DND-41 (cell line): ENCODE measurements around the gene CYYR1.

Source experiments
- ATAC-seq: fragments of 200-7000 bp; cut with Tn5 transposase; 3 replicates; pipeline ENCODE4 v1.9.1; 2021; ENCODE audit warnings: low read depth; ENCODE audit not compliant: insufficient read depth
- DNase-seq: peaks from one replicate; pipeline ENCODE4 v3.0.0-alpha.2; 2020
- H2AFZ ChIP-seq: 2 replicates; pipeline ENCODE4 v1.6.0; 2012; ENCODE audit warnings: low read depth, low read length
- H3K27ac ChIP-seq: 2 replicates; pipeline ENCODE4 v1.5.1; 2012; ENCODE audit warnings: low read length, inconsistent platforms
- H3K27me3 ChIP-seq: fragments of 200-600 bp; sonication (generic); 2 replicates; pipeline ENCODE4 v1.6.0; 2012; ENCODE audit warnings: low read length, mild to moderate bottlenecking, inconsistent platforms; ENCODE audit not compliant: insufficient read depth, poor library complexity
- H3K36me3 ChIP-seq: 2 replicates; pipeline ENCODE4 v1.5.1; 2012; ENCODE audit warnings: low read length, inconsistent platforms; ENCODE audit not compliant: insufficient read depth
- H3K4me1 ChIP-seq: 2 replicates; pipeline ENCODE4 v1.5.1; 2012; ENCODE audit warnings: mild to moderate bottlenecking, low read length; ENCODE audit not compliant: insufficient read depth
- H3K4me2 ChIP-seq: 2 replicates; pipeline ENCODE4 v1.6.0; 2012; ENCODE audit warnings: mild to moderate bottlenecking, moderate library complexity, low read length, inconsistent platforms; ENCODE audit not compliant: insufficient read depth
- H3K4me3 ChIP-seq, 2 experiments: fragments of 200-600 bp in 1 of 2; shearing (Covaris generic) in 1 of 2; 2 replicates each; pipeline ENCODE4 v1.5.1; 2012 to 2016; ENCODE audit warnings: inconsistent platforms in 2 of 2, low read length in 2 of 2, mild to moderate bottlenecking in 2 of 2, low read depth in 1 of 2, moderate library complexity in 1 of 2
- H3K79me2 ChIP-seq: 2 replicates; pipeline ENCODE4 v1.6.0; 2012; ENCODE audit warnings: low read length, inconsistent platforms; ENCODE audit not compliant: insufficient read depth
- H3K9ac ChIP-seq: 2 replicates; pipeline ENCODE4 v1.6.0; 2012; ENCODE audit warnings: low read depth, mild to moderate bottlenecking, inconsistent platforms, low read length, moderate library complexity
- H3K9me3 ChIP-seq: 2 replicates; pipeline ENCODE4 v1.5.1; 2012; ENCODE audit warnings: low read length, moderate library complexity, mild to moderate bottlenecking, inconsistent platforms; ENCODE audit not compliant: insufficient read depth, severe bottlenecking
- H4K20me1 ChIP-seq: 2 replicates; pipeline ENCODE4 v1.6.0; 2012; ENCODE audit warnings: low read length; ENCODE audit not compliant: insufficient read depth
- EZH2 ChIP-seq: IDR thresholded peaks from 3 replicates; pipeline ENCODE4 v1.6.1; 2012; ENCODE audit warnings: borderline replicate concordance, low read depth, mild to moderate bottlenecking, moderate library complexity, low read length, inconsistent platforms; ENCODE audit not compliant: severe bottlenecking
- TF ChIP-seq, protein P1 (sequence below): IDR thresholded peaks from 2 replicates; pipeline ENCODE4 v1.5.1; 2012; ENCODE audit warnings: borderline replicate concordance, low read length, moderate library complexity, mild to moderate bottlenecking; ENCODE audit not compliant: poor library complexity, severe bottlenecking; ENCODE audit errors: extremely low read depth

CYYR1 gene

DNA sequence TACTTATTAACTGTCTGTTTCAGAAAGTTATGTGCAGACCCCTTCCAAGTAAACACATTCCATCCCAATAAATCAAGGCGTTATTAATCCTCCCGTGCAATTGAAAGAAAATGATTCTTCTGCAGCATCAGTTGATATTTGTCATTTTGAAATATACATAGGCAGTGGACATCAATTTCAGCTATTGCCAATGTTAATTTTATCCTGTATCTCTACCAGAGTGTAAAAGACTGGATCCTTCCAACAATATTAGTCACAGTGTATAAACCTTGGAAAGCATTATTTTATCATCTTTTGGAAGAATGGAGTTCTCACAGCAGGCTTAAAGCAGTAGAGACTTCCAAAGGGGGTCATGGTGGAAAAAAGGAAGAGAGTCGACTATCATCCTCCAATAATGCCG lies 150.4 kb downstream of the CYYR1 start:
- no peak overlapping the region for H3K27ac ChIP-seq
- DNase-seq = no peak
- no peaks in the 10 kb centered on the region for H3K27me3 ChIP-seq
- H2AFZ ChIP-seq = no peak overlapping the region
- no peaks in the 10 kb centered on the region for H4K20me1 ChIP-seq
- H3K36me3 ChIP-seq = no peaks in the 10 kb centered on the region
- no peaks in the 10 kb centered on the region for H3K4me1 ChIP-seq
- H3K9ac ChIP-seq = no peak overlapping the region
- TF ChIP-seq EZH2 = no peak
- TF ChIP-seq, protein P1, sequence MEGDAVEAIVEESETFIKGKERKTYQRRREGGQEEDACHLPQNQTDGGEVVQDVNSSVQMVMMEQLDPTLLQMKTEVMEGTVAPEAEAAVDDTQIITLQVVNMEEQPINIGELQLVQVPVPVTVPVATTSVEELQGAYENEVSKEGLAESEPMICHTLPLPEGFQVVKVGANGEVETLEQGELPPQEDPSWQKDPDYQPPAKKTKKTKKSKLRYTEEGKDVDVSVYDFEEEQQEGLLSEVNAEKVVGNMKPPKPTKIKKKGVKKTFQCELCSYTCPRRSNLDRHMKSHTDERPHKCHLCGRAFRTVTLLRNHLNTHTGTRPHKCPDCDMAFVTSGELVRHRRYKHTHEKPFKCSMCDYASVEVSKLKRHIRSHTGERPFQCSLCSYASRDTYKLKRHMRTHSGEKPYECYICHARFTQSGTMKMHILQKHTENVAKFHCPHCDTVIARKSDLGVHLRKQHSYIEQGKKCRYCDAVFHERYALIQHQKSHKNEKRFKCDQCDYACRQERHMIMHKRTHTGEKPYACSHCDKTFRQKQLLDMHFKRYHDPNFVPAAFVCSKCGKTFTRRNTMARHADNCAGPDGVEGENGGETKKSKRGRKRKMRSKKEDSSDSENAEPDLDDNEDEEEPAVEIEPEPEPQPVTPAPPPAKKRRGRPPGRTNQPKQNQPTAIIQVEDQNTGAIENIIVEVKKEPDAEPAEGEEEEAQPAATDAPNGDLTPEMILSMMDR = no peak
- H3K9me3 ChIP-seq = no peaks in the 10 kb centered on the region
- ATAC-seq = no peak
- no peaks in the 10 kb centered on the region for H3K79me2 ChIP-seq
- no peak overlapping the region for H3K4me3 ChIP-seq
- no peak overlapping the region for H3K4me2 ChIP-seq

DNA sequence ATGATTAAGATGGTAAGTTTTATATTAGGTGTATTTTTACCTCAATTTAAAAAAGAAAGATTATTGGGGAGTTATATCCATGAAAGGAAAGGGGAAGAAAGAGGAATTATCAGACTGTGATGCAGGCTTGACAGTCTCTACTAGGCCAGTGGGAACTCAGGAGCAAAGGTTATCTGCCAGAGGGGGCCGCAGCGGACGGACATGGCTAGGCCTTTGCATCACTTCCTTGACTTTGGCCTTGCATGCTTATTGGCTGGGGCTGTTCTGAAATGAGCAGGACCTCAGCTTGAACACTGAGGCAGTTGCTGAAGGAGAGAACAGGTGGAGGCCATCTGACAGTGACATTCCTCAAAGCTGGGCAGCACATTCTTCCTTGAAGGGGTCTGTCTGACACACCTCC lies 150.9 kb downstream of the CYYR1 start:
- Histone ChIP-seq H4K20me1 (no peaks in the 10 kb centered on the region), H3K27ac (no peak overlapping the region), H3K36me3 (no peaks in the 10 kb centered on the region)

DNA sequence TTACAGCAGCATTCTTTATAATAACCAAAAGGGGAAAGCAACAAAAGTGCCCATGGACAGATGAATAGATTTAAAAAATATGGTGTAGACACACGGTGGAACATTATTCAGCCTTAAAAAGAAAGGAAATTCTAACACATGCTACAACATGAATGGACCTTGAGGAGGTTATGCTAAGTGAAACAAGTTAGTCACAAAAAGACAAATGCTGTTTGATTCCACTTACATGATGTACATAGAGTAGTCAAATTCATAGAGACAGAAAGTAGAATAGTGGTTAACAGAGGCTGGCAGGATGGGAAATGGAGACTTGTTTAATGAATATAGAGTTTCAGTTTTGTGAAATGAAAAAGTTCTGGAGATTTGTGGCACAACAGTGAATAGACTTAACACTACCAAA lies 151.4 kb downstream of the CYYR1 start:
- Histone ChIP-seq H3K79me2 (no peaks in the 10 kb centered on the region), H3K9ac (no peak overlapping the region), H3K4me2 (no peak overlapping the region), H3K27me3 (no peaks in the 10 kb centered on the region), H3K9me3 (no peaks in the 10 kb centered on the region), H4K20me1 (no peaks in the 10 kb centered on the region), H3K4me3 (no peak overlapping the region), H3K36me3 (no peaks in the 10 kb centered on the region), H3K27ac (no peak overlapping the region), H2AFZ (no peak overlapping the region), H3K4me1 (no peaks in the 10 kb centered on the region)
- ATAC-seq (no peak), DNase-seq (no peak)
- TF ChIP-seq, protein P1 = no peak
- TF ChIP-seq EZH2 = no peak

More for the DNA sequence above, 150.9 kb downstream of the CYYR1 start:
- Histone ChIP-seq H3K4me1 (no peaks in the 10 kb centered on the region), H3K9ac (no peak overlapping the region), H3K4me3 (no peak overlapping the region), H3K4me2 (no peak overlapping the region), H3K27me3 (no peaks in the 10 kb centered on the region), H3K79me2 (no peaks in the 10 kb centered on the region), H3K9me3 (no peaks in the 10 kb centered on the region), H2AFZ (no peak overlapping the region)
- no peak for TF ChIP-seq EZH2
- TF ChIP-seq, protein P1 = no peak
- DNase-seq (no peak), ATAC-seq (no peak)
